Endothelial cell (in vitro differentiated cells): ENCODE results near the gene TEDDM1. TPM values are rescaled to one million over a fixed set of nuclear protein-coding genes. Genes with fewer than 3 reads are reported as not detected.
A peak's percentile ranks its signal among the peaks of the same experiment; 100 is the strongest.

Experiments used
- DNase-seq: peaks from one replicate; pipeline ENCODE4 v3.0.0; 2021; ENCODE audit warnings: low spot score
- H3K27ac Mint-ChIP-seq: one replicate; pipeline ENCODE4 v1.8.0; 2021; ENCODE audit warnings: mixed read lengths, inconsistent platforms; ENCODE audit not compliant: unreplicated experiment
- H3K27me3 Mint-ChIP-seq: one replicate; pipeline ENCODE4 v1.8.0; 2021; ENCODE audit warnings: mild to moderate bottlenecking, moderate library complexity, mixed read lengths, inconsistent platforms; ENCODE audit not compliant: unreplicated experiment
- H3K36me3 Mint-ChIP-seq: one replicate; pipeline ENCODE4 v1.8.0; 2021; ENCODE audit warnings: mild to moderate bottlenecking, low read depth, mixed read lengths, inconsistent platforms; ENCODE audit not compliant: unreplicated experiment
- H3K4me1 Mint-ChIP-seq: one replicate; pipeline ENCODE4 v1.8.0; 2021; ENCODE audit warnings: mild to moderate bottlenecking, mixed read lengths, inconsistent platforms; ENCODE audit not compliant: unreplicated experiment
- H3K4me3 Mint-ChIP-seq: one replicate; pipeline ENCODE4 v1.8.0; 2021; ENCODE audit warnings: mild to moderate bottlenecking, mixed read lengths, inconsistent platforms; ENCODE audit not compliant: unreplicated experiment
- H3K9me3 Mint-ChIP-seq: one replicate; pipeline ENCODE4 v1.8.0; 2021; ENCODE audit warnings: mixed read lengths, inconsistent platforms; ENCODE audit not compliant: unreplicated experiment
- CTCF ChIP-seq: fragments of 200-600 bp; sonication (generic); IDR thresholded peaks from one replicate; pipeline ENCODE4 v1.5.0; 2021; ENCODE audit warnings: antibody characterized with exemption; ENCODE audit not compliant: unreplicated experiment
- total RNA-seq: library from RNA; stranded (reverse); fragmentation: NEBNext Ultra II Directional; extraction: Animal tissue kit (Norgen Biotek cat#: 25700); gene quantifications from one replicate; pipeline ENCODE4 v1.2.1, GENCODE V29; 2021; ENCODE audit not compliant: unreplicated experiment

The TEDDM1 gene
- total RNA-seq, 1 donor from 2014 or later: not detected

- Mint-ChIP-seq H3K36me3 (peaks cover 37% of the 10 kb centered on the region), H3K4me1 (peaks cover 36% of the 10 kb centered on the region), H3K9me3 (no peaks in the 10 kb centered on the region), H3K27ac (peak within 1 kb of the TSS; percentile 89), H3K27me3 (peaks cover 10% of the 10 kb centered on the region), H3K4me3 (peak within 1 kb of the TSS; percentile 100)
- no peak for TF ChIP-seq CTCF
- DNase-seq: peak; percentile 97
Measured at GRCh38 chr1:182391362-182392049, 9.0 kb downstream of the TEDDM1 start, which contains the start of gene GLUL. TSS of gene GLUL (minus strand) at chr1:182391790. CDS start at chr1:182388737, 3,053 bp downstream.

GRCh38 chr1:182391028-182391361, 9.5 kb downstream of the TEDDM1 start:
- Mint-ChIP-seq H3K27ac (peak overlapping the region; percentile 78), H3K27me3 (peaks cover 10% of the 10 kb centered on the region), H3K4me1 (peaks cover 36% of the 10 kb centered on the region), H3K9me3 (no peaks in the 10 kb centered on the region), H3K4me3 (peak overlapping the region; percentile 97), H3K36me3 (peaks cover 42% of the 10 kb centered on the region)
- no peak for DNase-seq
- no peak for TF ChIP-seq CTCF

- peaks cover 13% of the 10 kb centered on the region for H3K27me3 Mint-ChIP-seq
Measured at GRCh38 chr1:182389619-182390047, 10.8 kb downstream of the TEDDM1 start.

GRCh38 chr1:182388392-182389134, 11.9 kb downstream of the TEDDM1 start:
- H3K4me1 Mint-ChIP-seq: peaks cover 36% of the 10 kb centered on the region
- H3K27ac Mint-ChIP-seq: no peak overlapping the region
- peak overlapping the region; percentile 100 for H3K4me3 Mint-ChIP-seq
- H3K9me3 Mint-ChIP-seq: no peaks in the 10 kb centered on the region
- no peak for DNase-seq
- peaks cover 13% of the 10 kb centered on the region for H3K27me3 Mint-ChIP-seq
- TF ChIP-seq CTCF: no peak
- peaks cover 64% of the 10 kb centered on the region for H3K36me3 Mint-ChIP-seq

More at GRCh38 chr1:182389619-182390047, 10.8 kb downstream of the TEDDM1 start:
- DNase-seq: no peak
- peak overlapping the region; percentile 100 for H3K4me3 Mint-ChIP-seq
- H3K9me3 Mint-ChIP-seq: no peaks in the 10 kb centered on the region
- H3K36me3 Mint-ChIP-seq: peaks cover 56% of the 10 kb centered on the region
- TF ChIP-seq CTCF: no peak
- H3K27ac Mint-ChIP-seq: peak overlapping the region; percentile 86
- H3K4me1 Mint-ChIP-seq: peaks cover 36% of the 10 kb centered on the region

- TF ChIP-seq CTCF: no peak
- H3K27ac Mint-ChIP-seq: no peak overlapping the region
- H3K27me3 Mint-ChIP-seq: peaks cover 11% of the 10 kb centered on the region
- H3K4me1 Mint-ChIP-seq: peaks cover 32% of the 10 kb centered on the region
- peak overlapping the region; percentile 100 for H3K4me3 Mint-ChIP-seq
- H3K9me3 Mint-ChIP-seq: no peaks in the 10 kb centered on the region
- DNase-seq: no peak
- H3K36me3 Mint-ChIP-seq: peaks cover 69% of the 10 kb centered on the region
Measured at GRCh38 chr1:182387566-182387965, 12.9 kb downstream of the TEDDM1 start.
